H9 (cell line): Measurements from ENCODE around the gene ARHGAP29. TPM values are rescaled to one million over a fixed set of nuclear protein-coding genes. Genes with fewer than 3 reads are reported as not detected.

Experiments used
- DNase-seq: peaks from one replicate; pipeline ENCODE4 v3.0.0-alpha.2; 2017
- H2AFZ ChIP-seq: one replicate; pipeline ENCODE4 v1.6.1; 2013; ENCODE audit warnings: mild to moderate bottlenecking, low read length, control low read depth, moderate library complexity
- H2AK5ac ChIP-seq: 2 replicates; pipeline ENCODE4 v1.6.1; 2013; ENCODE audit warnings: low read length, control low read depth, mixed read lengths; ENCODE audit not compliant: insufficient read length
- H2BK120ac ChIP-seq: one replicate; pipeline ENCODE4 v1.6.1; 2013; ENCODE audit warnings: low read depth, mild to moderate bottlenecking, low read length, control low read depth, inconsistent platforms; ENCODE audit not compliant: poor library complexity, severe bottlenecking
- H2BK12ac ChIP-seq: 2 replicates; pipeline ENCODE4 v1.6.1; 2013; ENCODE audit warnings: low read length, control low read depth, mixed read lengths, low read depth; ENCODE audit not compliant: insufficient read length
- H2BK15ac ChIP-seq: 2 replicates; pipeline ENCODE4 v1.6.1; 2013; ENCODE audit warnings: low read depth, low read length, control low read depth
- H2BK20ac ChIP-seq: one replicate; pipeline ENCODE4 v1.6.1; 2013; ENCODE audit warnings: low read depth, mild to moderate bottlenecking, low read length, control low read depth, inconsistent platforms; ENCODE audit not compliant: poor library complexity, severe bottlenecking
- H2BK5ac ChIP-seq: 2 replicates; pipeline ENCODE4 v1.6.1; 2013; ENCODE audit warnings: low read length, control low read depth, mixed read lengths; ENCODE audit not compliant: insufficient read length
- H3K14ac ChIP-seq: 2 replicates; pipeline ENCODE4 v1.6.1; 2013; ENCODE audit warnings: low read length, control low read depth; ENCODE audit not compliant: insufficient read depth
- H3K18ac ChIP-seq: 2 replicates; pipeline ENCODE4 v1.6.1; 2013; ENCODE audit warnings: low read depth, mild to moderate bottlenecking, mixed read lengths, low read length, control low read depth; ENCODE audit not compliant: insufficient read length
- H3K23ac ChIP-seq: 2 replicates; pipeline ENCODE4 v1.6.1; 2013; ENCODE audit warnings: low read length, control low read depth, mixed read lengths, low read depth; ENCODE audit not compliant: insufficient read length
- H3K23me2 ChIP-seq: 2 replicates; pipeline ENCODE4 v1.6.1; 2013; ENCODE audit warnings: low read depth, mild to moderate bottlenecking, mixed read lengths, low read length, control low read depth; ENCODE audit not compliant: insufficient read length, poor library complexity, severe bottlenecking
- H3K27ac ChIP-seq: 2 replicates; pipeline ENCODE4 v1.5.1; 2013; ENCODE audit warnings: low read length, control low read depth, mixed read lengths, low read depth; ENCODE audit not compliant: insufficient read length
- H3K27me3 ChIP-seq: 2 replicates; pipeline ENCODE4 v1.6.1; 2013; ENCODE audit warnings: low read length, control low read depth, inconsistent platforms; ENCODE audit not compliant: insufficient read depth
- H3K4ac ChIP-seq: 2 replicates; pipeline ENCODE4 v1.6.1; 2013; ENCODE audit warnings: low read depth, mild to moderate bottlenecking, control low read depth, inconsistent platforms, low read length, moderate library complexity
- H3K4me1 ChIP-seq: 2 replicates; pipeline ENCODE4 v1.6.1; 2013; ENCODE audit warnings: low read length, control low read depth, inconsistent platforms; ENCODE audit not compliant: insufficient read depth
- H3K4me2 ChIP-seq: 2 replicates; pipeline ENCODE4 v1.6.1; 2013; ENCODE audit warnings: low read length, control low read depth, mixed read lengths; ENCODE audit not compliant: insufficient read length, insufficient read depth
- H3K56ac ChIP-seq: 2 replicates; pipeline ENCODE4 v1.6.1; 2013; ENCODE audit warnings: low read depth, mild to moderate bottlenecking, mixed read lengths, low read length, control low read depth; ENCODE audit not compliant: insufficient read length
- H3K79me1 ChIP-seq: 2 replicates; pipeline ENCODE4 v1.6.1; 2013; ENCODE audit warnings: low read depth, mild to moderate bottlenecking, moderate library complexity, low read length, control low read depth, inconsistent platforms; ENCODE audit not compliant: insufficient read depth, poor library complexity, severe bottlenecking
- H3K79me2 ChIP-seq: 2 replicates; pipeline ENCODE4 v1.6.1; 2013; ENCODE audit warnings: low read length, control low read depth, inconsistent platforms; ENCODE audit not compliant: insufficient read depth
- H3K9ac ChIP-seq: 2 replicates; pipeline ENCODE4 v1.6.1; 2013; ENCODE audit warnings: low read length, control low read depth, mixed read lengths; ENCODE audit not compliant: insufficient read length; ENCODE audit errors: extremely low read depth
- H3K9me3 ChIP-seq: one replicate; pipeline ENCODE4 v1.6.1; 2013; ENCODE audit warnings: low read depth, low read length, inconsistent platforms; ENCODE audit not compliant: control insufficient read depth
- H3T11ph ChIP-seq: one replicate; pipeline ENCODE4 v1.6.1; 2013; ENCODE audit warnings: mild to moderate bottlenecking, low read length, control low read depth, inconsistent platforms
- H4K20me1 ChIP-seq: one replicate; pipeline ENCODE4 v1.6.1; 2013; ENCODE audit not compliant: control insufficient read depth, insufficient read length, insufficient read depth
- H4K5ac ChIP-seq: 2 replicates; pipeline ENCODE4 v1.6.1; 2013; ENCODE audit warnings: low read depth, mild to moderate bottlenecking, mixed read lengths, low read length, control low read depth; ENCODE audit not compliant: insufficient read length
- H4K8ac ChIP-seq: replicated peaks from 2 replicates; pipeline ENCODE4 v1.6.1; 2013; ENCODE audit warnings: low read length, control low read depth, mixed read lengths, low read depth; ENCODE audit not compliant: insufficient read length
- H4K91ac ChIP-seq: 2 replicates; pipeline ENCODE4 v1.6.1; 2013; ENCODE audit warnings: low read depth, mild to moderate bottlenecking, moderate library complexity, mixed read lengths, low read length, control low read depth; ENCODE audit not compliant: insufficient read length
- H3K27ac Mint-ChIP-seq, 3 experiments: 2 replicates in 2 of 3; 3 replicates in 1 of 3; pipeline ENCODE4 v1.8.0; 2020 to 2021; ENCODE audit warnings: mixed read lengths in 3 of 3, mild to moderate bottlenecking in 1 of 3, moderate library complexity in 1 of 3
- H3K27me3 Mint-ChIP-seq: 2 replicates; pipeline ENCODE4 v1.8.0; 2021; ENCODE audit warnings: low read depth, mild to moderate bottlenecking, moderate library complexity, mixed read lengths
- H3K36me3 Mint-ChIP-seq, 3 experiments: 2 replicates in 2 of 3; 3 replicates in 1 of 3; pipeline ENCODE4 v1.8.0; 2020 to 2021; ENCODE audit warnings: low read depth in 3 of 3, mixed read lengths in 3 of 3; ENCODE audit not compliant: insufficient read depth in 1 of 3
- H3K4me1 Mint-ChIP-seq, 2 experiments: 2 replicates each; pipeline ENCODE4 v1.8.0; 2020; ENCODE audit warnings: mixed read lengths in 2 of 2
- H3K4me3 Mint-ChIP-seq, 2 experiments: 2 replicates in 1 of 2; 3 replicates in 1 of 2; pipeline ENCODE4 v1.8.0; 2020 to 2021; ENCODE audit warnings: mild to moderate bottlenecking in 2 of 2, mixed read lengths in 2 of 2, moderate library complexity in 1 of 2
- H3K9me3 Mint-ChIP-seq, 2 experiments: 2 replicates in 1 of 2; 3 replicates in 1 of 2; pipeline ENCODE4 v1.8.0; 2020; ENCODE audit warnings: mild to moderate bottlenecking in 2 of 2, mixed read lengths in 2 of 2, moderate library complexity in 1 of 2
- CTCF ChIP-seq: fragments of 200-600 bp; sonication (generic); conservative IDR thresholded peaks from 3 replicates; pipeline ENCODE4 v1.8.0; 2021; ENCODE audit warnings: antibody characterized with exemption, mild to moderate bottlenecking
- WGBS: extraction: QIAGEN DNeasy Blood & Tissue Kit; methylation state at CpG from one replicate; pipeline ENCODE4 v1.1.7; 2013; ENCODE audit warnings: missing lambda C conversion rate, low lambda C conversion rate, mixed read lengths; ENCODE audit not compliant: insufficient read length; ENCODE audit errors: extremely low coverage; 5-methylcytosine and 5-hydroxymethylcytosine counted together
- total RNA-seq: library from RNA; stranded (reverse); gene quantifications from 2 replicates; pipeline ENCODE4 v1.2.1, GENCODE V29; 2021

ARHGAP29 gene
- total RNA-seq, 1 experiment from 2014 or later, result 1.3 TPM

GRCh38 chr1:94205639-94206038 is 31.7 kb downstream of the ARHGAP29 start:
- Mint-ChIP-seq H3K9me3 (no peaks in the 10 kb centered on the region), H3K4me3 (no peak overlapping the region), H3K36me3 (no peaks in the 10 kb centered on the region), H3K27me3 (no peaks in the 10 kb centered on the region; the same call in 1 of the 2 replicates), H3K27ac (no peak overlapping the region), H3K4me1 (0 out of 4 replicates have a peak, but pooled peaks cover 5% of the 10 kb centered on the region in 2 experiments)
- TF ChIP-seq CTCF, result no peak
- Histone ChIP-seq H2BK5ac (no peak overlapping the region), H3K56ac (no peak overlapping the region), H4K8ac (no peak overlapping the region), H3K23me2 (no peaks in the 10 kb centered on the region), H3K27me3 (no peaks in the 10 kb centered on the region), H3K23ac (no peak overlapping the region), H3K79me1 (no peaks in the 10 kb centered on the region), H3K4ac (no peak overlapping the region), H3K27ac (no peak overlapping the region), H3K18ac (no peak overlapping the region), H4K91ac (no peak overlapping the region), H3K4me1 (no peaks in the 10 kb centered on the region), H4K20me1 (no peaks in the 10 kb centered on the region), H3K9me3 (no peaks in the 10 kb centered on the region), H2BK12ac (no peak overlapping the region), H2BK120ac (no peak overlapping the region), H3K14ac (no peak overlapping the region), H2BK20ac (no peak overlapping the region), H4K5ac (no peak overlapping the region), H3K9ac (no peak overlapping the region), H2BK15ac (no peak overlapping the region), H3K4me2 (no peak overlapping the region), H3T11ph (no peak overlapping the region), H2AFZ (no peak overlapping the region), H2AK5ac (no peak overlapping the region), H3K79me2 (no peaks in the 10 kb centered on the region)
- DNase-seq, result no peak
- WGBS, result no CpG with 5 or more reads among the region's 1 CpG
